ENCODE data around the gene HS6ST3.

HS6ST3 gene

GRCh38 chr13:96065849-96066248 is 24.1 kb upstream of the HS6ST3 start:
- Histone ChIP-seq H3K79me2 (ENCODE audit: insufficient read depth, low read length) (no peaks in the 10 kb centered on the region), H3K9ac (ENCODE audit: low read depth, low read length) (no peak overlapping the region), H3K27ac (ENCODE audit: low read length) (no peak overlapping the region), H3K27me3 (ENCODE audit: insufficient read depth, low read length, poor library complexity) (no peaks in the 10 kb centered on the region), H3K4me2 (ENCODE audit: insufficient read depth, low read length) (no peak overlapping the region), H3K36me3 (ENCODE audit: insufficient read depth, low read length) (no peaks in the 10 kb centered on the region), H2AFZ (ENCODE audit: low read depth, low read length) (no peak overlapping the region), H3K4me1 (ENCODE audit: insufficient read depth, low read length) (no peaks in the 10 kb centered on the region), H3K4me3 (ENCODE audit: low read depth in 1 of 2, low read length in 2 of 2) (no peak overlapping the region), H4K20me1 (ENCODE audit: insufficient read depth, low read length) (no peaks in the 10 kb centered on the region), H3K9me3 (ENCODE audit: insufficient read depth, low read length, severe bottlenecking) (no peaks in the 10 kb centered on the region)
- ATAC-seq (ENCODE audit: insufficient read depth, low read depth) (no peak), DNase-seq (no peak)
- TF ChIP-seq EZH2 (IDR thresholded peaks at IDR 0.05; ENCODE audit: borderline replicate concordance, low read depth, low read length, severe bottlenecking) (no peak), CTCF (IDR thresholded peaks at IDR 0.05; ENCODE audit: borderline replicate concordance, extremely low read depth, low read length, poor library complexity, severe bottlenecking) (no peak)

GRCh38 chr13:96068729-96069128 is 21.2 kb upstream of the HS6ST3 start:
- no peak overlapping the region for H2AFZ ChIP-seq (ENCODE audit: low read depth, low read length)
- H3K79me2 ChIP-seq (ENCODE audit: insufficient read depth, low read length): no peaks in the 10 kb centered on the region
- H3K4me1 ChIP-seq (ENCODE audit: insufficient read depth, low read length): no peaks in the 10 kb centered on the region
- TF ChIP-seq EZH2 (IDR thresholded peaks at IDR 0.05; ENCODE audit: borderline replicate concordance, low read depth, low read length, severe bottlenecking): no peak
- TF ChIP-seq CTCF (IDR thresholded peaks at IDR 0.05; ENCODE audit: borderline replicate concordance, extremely low read depth, low read length, poor library complexity, severe bottlenecking): no peak
- no peaks in the 10 kb centered on the region for H3K27me3 ChIP-seq (ENCODE audit: insufficient read depth, low read length, poor library complexity)
- H3K36me3 ChIP-seq (ENCODE audit: insufficient read depth, low read length): no peaks in the 10 kb centered on the region
- H3K4me3 ChIP-seq (ENCODE audit: low read depth in 1 of 2, low read length in 2 of 2): no peak overlapping the region
- no peak overlapping the region for H3K4me2 ChIP-seq (ENCODE audit: insufficient read depth, low read length)
- DNase-seq (no peak), ATAC-seq (ENCODE audit: insufficient read depth, low read depth) (no peak)
- H4K20me1 ChIP-seq (ENCODE audit: insufficient read depth, low read length): no peaks in the 10 kb centered on the region
- no peak overlapping the region for H3K9ac ChIP-seq (ENCODE audit: low read depth, low read length)
- no peaks in the 10 kb centered on the region for H3K9me3 ChIP-seq (ENCODE audit: insufficient read depth, low read length, severe bottlenecking)
- no peak overlapping the region for H3K27ac ChIP-seq (ENCODE audit: low read length)

DNA sequence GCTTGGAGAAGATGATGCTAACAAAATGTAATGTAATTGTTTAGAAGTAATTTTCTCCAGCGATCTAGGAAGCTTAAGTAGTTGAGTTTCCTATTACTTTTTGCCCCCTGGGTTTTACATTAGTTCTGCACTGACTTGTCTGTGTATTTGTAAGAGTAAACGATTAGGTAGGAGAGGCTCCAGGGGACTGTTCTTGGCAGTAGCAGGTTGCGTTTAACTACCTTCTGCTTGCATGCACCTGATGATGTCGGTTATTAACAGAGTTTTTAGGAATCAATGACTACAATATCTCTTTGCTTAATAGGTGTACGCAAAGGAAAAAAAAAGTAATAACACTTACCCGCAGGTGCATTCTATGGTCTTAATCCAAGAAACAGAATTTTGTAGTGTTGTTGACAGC is 18.4 kb upstream of the HS6ST3 start:
- no peak for ATAC-seq (ENCODE audit: insufficient read depth, low read depth)
- H3K9ac ChIP-seq (ENCODE audit: low read depth, low read length): no peak overlapping the region
- no peaks in the 10 kb centered on the region for H3K79me2 ChIP-seq (ENCODE audit: insufficient read depth, low read length)
- no peaks in the 10 kb centered on the region for H3K4me1 ChIP-seq (ENCODE audit: insufficient read depth, low read length)
- no peaks in the 10 kb centered on the region for H3K27me3 ChIP-seq (ENCODE audit: insufficient read depth, low read length, poor library complexity)
- H4K20me1 ChIP-seq (ENCODE audit: insufficient read depth, low read length): no peaks in the 10 kb centered on the region
- no peaks in the 10 kb centered on the region for H3K9me3 ChIP-seq (ENCODE audit: insufficient read depth, low read length, severe bottlenecking)
- H3K36me3 ChIP-seq (ENCODE audit: insufficient read depth, low read length): no peaks in the 10 kb centered on the region
- H3K4me2 ChIP-seq (ENCODE audit: insufficient read depth, low read length): no peak overlapping the region
- no peak for DNase-seq
- no peak overlapping the region for H3K27ac ChIP-seq (ENCODE audit: low read length)
- H3K4me3 ChIP-seq (ENCODE audit: low read depth in 1 of 2, low read length in 2 of 2): no peak overlapping the region
- TF ChIP-seq CTCF (IDR thresholded peaks at IDR 0.05; ENCODE audit: borderline replicate concordance, extremely low read depth, low read length, poor library complexity, severe bottlenecking) (no peak), EZH2 (IDR thresholded peaks at IDR 0.05; ENCODE audit: borderline replicate concordance, low read depth, low read length, severe bottlenecking) (no peak)
- no peak overlapping the region for H2AFZ ChIP-seq (ENCODE audit: low read depth, low read length)

GRCh38 chr13:96072392-96072791 is 17.5 kb upstream of the HS6ST3 start:
- H3K4me2 ChIP-seq (ENCODE audit: insufficient read depth, low read length): no peak overlapping the region
- H2AFZ ChIP-seq (ENCODE audit: low read depth, low read length): no peak overlapping the region
- no peaks in the 10 kb centered on the region for H3K36me3 ChIP-seq (ENCODE audit: insufficient read depth, low read length)
- H3K4me1 ChIP-seq (ENCODE audit: insufficient read depth, low read length): no peaks in the 10 kb centered on the region
- no peaks in the 10 kb centered on the region for H3K9me3 ChIP-seq (ENCODE audit: insufficient read depth, low read length, severe bottlenecking)
- no peak for DNase-seq
- H4K20me1 ChIP-seq (ENCODE audit: insufficient read depth, low read length): no peaks in the 10 kb centered on the region
- H3K27ac ChIP-seq (ENCODE audit: low read length): no peak overlapping the region
- TF ChIP-seq EZH2 (IDR thresholded peaks at IDR 0.05; ENCODE audit: borderline replicate concordance, low read depth, low read length, severe bottlenecking): no peak
- no peak for TF ChIP-seq CTCF (IDR thresholded peaks at IDR 0.05; ENCODE audit: borderline replicate concordance, extremely low read depth, low read length, poor library complexity, severe bottlenecking)
- ATAC-seq (ENCODE audit: insufficient read depth, low read depth): no peak
- no peak overlapping the region for H3K4me3 ChIP-seq (ENCODE audit: low read depth in 1 of 2, low read length in 2 of 2)
- no peaks in the 10 kb centered on the region for H3K79me2 ChIP-seq (ENCODE audit: insufficient read depth, low read length)
- H3K9ac ChIP-seq (ENCODE audit: low read depth, low read length): no peak overlapping the region
- no peaks in the 10 kb centered on the region for H3K27me3 ChIP-seq (ENCODE audit: insufficient read depth, low read length, poor library complexity)

Data from DND-41 (cell line).